ENCODE measurements around the gene CALHM6.

GRCh38 chr6:116430860-116431259 lies 30.3 kb upstream of the CALHM6 start:
- TF ChIP-seq CTCF (IDR thresholded peaks at IDR 0.05; ENCODE audit: insufficient read depth, low read length, poor library complexity, severe bottlenecking) = no peak
- TF ChIP-seq EZH2phosphoT487 (conservative IDR thresholded peaks at IDR 0.05; ENCODE audit: low read length) = no peak
